Activated CD4-positive, alpha-beta T cell treated with anti-CD3 and anti-CD28 coated beads for 36 hours (primary cell): ENCODE results near the gene RELT. TPM values are rescaled to one million over a fixed set of nuclear protein-coding genes. Genes with fewer than 3 reads are reported as not detected.

Source experiments
- ATAC-seq: fragments of 200-7000 bp; cut with Tn5 transposase; one replicate; pipeline ENCODE4 v1.10.0; 2021; ENCODE audit warnings: mild to moderate bottlenecking, moderate library complexity
- CTCF ChIA-PET: fragments of 350-600 bp; sonication (Branson Sonifier 250); formaldehyde crosslinking; loops from one replicate; lab custom pipeline; 2021; ENCODE audit warnings: antibody characterized with exemption; lab: Charles Lee
- POLR2A ChIA-PET: fragments of 350-600 bp; sonication (Branson Sonifier 250); formaldehyde crosslinking; loops from one replicate; lab custom pipeline; 2021; ENCODE audit warnings: antibody characterized with exemption, inconsistent platforms; lab: Charles Lee
- DNase-seq: peaks from one replicate; pipeline ENCODE4 v3.0.0-alpha.2; 2020
- H3K27ac Mint-ChIP-seq: one replicate; pipeline ENCODE4 v1.8.0; 2021; ENCODE audit warnings: mixed read lengths
- H3K27me3 Mint-ChIP-seq: one replicate; pipeline ENCODE4 v1.8.0; 2021; ENCODE audit warnings: mixed read lengths
- H3K36me3 Mint-ChIP-seq: one replicate; pipeline ENCODE4 v1.8.0; 2021; ENCODE audit warnings: low read depth, mixed read lengths
- H3K4me1 Mint-ChIP-seq: one replicate; pipeline ENCODE4 v1.8.0; 2021; ENCODE audit warnings: mixed read lengths
- H3K4me3 Mint-ChIP-seq: one replicate; pipeline ENCODE4 v1.8.0; 2021; ENCODE audit warnings: mild to moderate bottlenecking, moderate library complexity, mixed read lengths
- H3K9me3 Mint-ChIP-seq: one replicate; pipeline ENCODE4 v1.8.0; 2021; ENCODE audit warnings: low read depth, mixed read lengths
- intact Hi-C, 2 experiments: fragments of 100-400 bp; cut with DNase I in 1 of 2; cut with micrococcal nuclease in 1 of 2; formaldehyde crosslinking; loops; one replicate each; pipeline versions ENCODE4 v1.14.2 to v1.15.1; 2022 to 2024; cut with DNase I, micrococcal nuclease
- total RNA-seq, 2 experiments: library from RNA; stranded (reverse); gene quantifications; one replicate each; pipeline ENCODE4 v1.2.3, GENCODE V29; 2021

The RELT gene
- total RNA-seq, 2 experiments from 2014 or later: 18.5 to 21.3 TPM

DNA sequence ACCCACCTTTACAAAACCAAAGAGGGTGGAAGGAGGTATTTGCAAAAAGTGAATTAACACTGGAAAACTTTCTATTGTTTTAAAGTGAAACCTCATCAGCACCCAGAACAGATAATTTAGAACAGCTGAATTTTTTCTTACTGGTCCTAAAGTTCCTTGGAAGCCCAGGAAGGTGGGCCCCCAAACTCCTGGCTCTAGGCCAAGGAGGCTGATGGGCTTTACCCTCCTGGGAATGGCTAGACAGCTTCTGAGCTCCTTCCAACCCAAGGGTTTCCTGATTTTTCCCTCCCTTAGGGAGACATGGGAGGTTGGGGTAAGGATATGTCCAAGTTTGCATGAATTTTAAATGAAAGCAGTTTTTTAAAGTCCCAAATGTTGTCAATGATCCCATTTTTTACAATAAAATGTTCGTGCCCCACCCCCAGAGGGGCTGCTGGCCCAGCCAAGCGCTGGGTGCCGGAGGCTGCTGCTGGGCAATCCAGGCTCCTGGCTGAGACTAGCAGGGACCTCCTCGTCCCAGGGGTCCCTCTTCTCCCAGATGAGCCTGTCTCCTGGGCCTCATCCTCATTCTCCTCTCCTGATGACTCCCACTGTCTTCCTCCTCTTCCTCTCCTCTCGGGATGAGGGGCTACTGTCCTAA is 28.4 kb downstream of the RELT start:
- ATAC-seq (no peak), DNase-seq (no peak)
- CTCF ChIA-PET: interaction anchor here (1.0 to 2.6 kb wide), 2 partner anchors 11 to 19 kb away, joined by 3 to 8 read pairs; no protein-coding TSS in a partner anchor
- Mint-ChIP-seq H3K4me3 (no peak overlapping the region), H3K36me3 (peaks cover 4% of the 10 kb centered on the region), H3K27me3 (no peaks in the 10 kb centered on the region), H3K4me1 (no peaks in the 10 kb centered on the region), H3K27ac (no peak overlapping the region), H3K9me3 (no peaks in the 10 kb centered on the region)
- intact Hi-C loops: loop anchor here (5.0 to 10.0 kb wide), 2 partner anchors 208 to 260 kb away; no protein-coding TSS in a partner anchor
- POLR2A ChIA-PET: no interaction called here

DNA sequence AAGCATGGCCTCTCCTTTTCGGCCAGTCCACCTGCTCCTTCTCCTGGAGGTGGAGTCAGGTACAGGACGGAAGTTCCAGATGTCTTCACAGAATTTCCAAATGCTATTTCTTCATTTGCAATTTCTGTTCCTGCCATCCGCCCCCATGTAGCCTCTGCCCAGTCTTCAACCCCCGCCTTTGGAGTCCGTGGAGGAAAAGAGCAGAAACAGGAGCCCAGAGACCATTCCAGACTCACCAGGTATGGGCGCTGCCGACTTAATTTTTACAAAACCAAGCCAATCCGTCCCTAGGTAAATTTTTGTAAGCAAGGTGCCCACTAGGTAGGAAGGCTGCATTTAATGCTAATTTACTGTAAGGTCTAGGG is 28.9 kb downstream of the RELT start:
- no peaks in the 10 kb centered on the region for H3K27me3 Mint-ChIP-seq
- POLR2A ChIA-PET: no interaction called here
- H3K4me1 Mint-ChIP-seq: no peaks in the 10 kb centered on the region
- CTCF ChIA-PET: interaction anchor here (2.6 kb wide), 1 partner anchor 12 kb away, joined by 8 read pairs; no protein-coding TSS in a partner anchor
- no peaks in the 10 kb centered on the region for H3K9me3 Mint-ChIP-seq
- no peak for DNase-seq
- no peak for ATAC-seq
- intact Hi-C loops: loop anchor here in 1 of 2 experiments (10.0 kb wide), 1 partner anchor 260 kb away; no protein-coding TSS in a partner anchor
- no peak overlapping the region for H3K4me3 Mint-ChIP-seq
- peaks cover 4% of the 10 kb centered on the region for H3K36me3 Mint-ChIP-seq
- no peak overlapping the region for H3K27ac Mint-ChIP-seq

DNA sequence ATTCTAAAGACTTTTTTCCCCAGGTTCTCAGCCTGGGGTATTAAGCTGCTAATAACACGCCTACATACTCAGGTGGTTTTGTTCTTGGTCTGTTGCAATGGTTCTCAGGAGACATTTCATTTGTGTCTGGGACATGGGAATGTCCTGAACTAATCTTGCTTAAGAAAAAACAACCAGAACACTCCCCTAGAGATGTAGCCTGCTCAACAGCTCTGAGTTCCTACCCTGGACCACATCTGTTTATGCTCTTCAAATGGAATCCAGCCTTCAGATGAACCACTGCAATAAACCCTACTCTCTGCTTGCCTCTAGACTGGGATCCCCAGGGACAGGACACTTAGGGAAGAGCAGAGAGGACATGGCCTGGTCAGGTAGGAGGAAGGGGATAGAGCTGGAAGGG is 29.9 kb downstream of the RELT start:
- POLR2A ChIA-PET: no interaction called here
- Mint-ChIP-seq H3K27me3 (no peaks in the 10 kb centered on the region), H3K4me1 (no peaks in the 10 kb centered on the region), H3K36me3 (peaks cover 4% of the 10 kb centered on the region), H3K9me3 (no peaks in the 10 kb centered on the region), H3K27ac (no peak overlapping the region), H3K4me3 (no peak overlapping the region)
- intact Hi-C loops: loop anchor here in 1 of 2 experiments (10.0 kb wide), 1 partner anchor 259 kb away; no protein-coding TSS in a partner anchor
- CTCF ChIA-PET: interaction anchor here (0.5 to 1.9 kb wide), 6 partner anchors 8 to 254 kb away, joined by 3 to 8 read pairs (median 4); no protein-coding TSS in a partner anchor
- ATAC-seq (no peak), DNase-seq (no peak)

DNA sequence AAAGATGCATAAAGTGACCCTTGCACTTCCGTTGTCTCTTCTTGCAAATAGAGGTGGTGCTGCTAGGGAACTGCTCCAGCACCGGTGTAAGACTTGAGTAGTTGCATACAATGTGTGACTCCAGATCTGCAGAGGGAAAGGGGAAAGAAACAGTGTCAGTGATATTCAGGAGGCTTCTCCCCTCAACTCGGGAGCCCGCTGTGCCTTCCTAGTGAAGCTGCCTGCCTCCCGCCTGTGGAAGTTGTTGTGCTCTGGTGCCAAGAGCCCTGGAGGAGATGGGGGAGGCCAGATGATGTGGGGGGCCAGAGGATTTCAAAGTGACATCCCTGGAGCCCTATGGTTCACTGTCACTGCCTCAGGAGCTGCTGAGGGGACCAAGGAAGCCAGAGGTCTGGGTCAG is 30.4 kb downstream of the RELT start:
- H3K9me3 Mint-ChIP-seq: no peaks in the 10 kb centered on the region
- no peak for ATAC-seq
- POLR2A ChIA-PET: no interaction called here
- no peaks in the 10 kb centered on the region for H3K4me1 Mint-ChIP-seq
- H3K27ac Mint-ChIP-seq: no peak overlapping the region
- no peaks in the 10 kb centered on the region for H3K27me3 Mint-ChIP-seq
- no peak for DNase-seq
- H3K4me3 Mint-ChIP-seq: no peak overlapping the region
- intact Hi-C loops: loop anchor here in 1 of 2 experiments (10.0 kb wide), 1 partner anchor 258 kb away; no protein-coding TSS in a partner anchor
- CTCF ChIA-PET: interaction anchor here (0.6 to 1.9 kb wide), 7 partner anchors 10 to 253 kb away, joined by 3 to 8 read pairs (median 3); no protein-coding TSS in a partner anchor
- H3K36me3 Mint-ChIP-seq: peaks cover 4% of the 10 kb centered on the region

DNA sequence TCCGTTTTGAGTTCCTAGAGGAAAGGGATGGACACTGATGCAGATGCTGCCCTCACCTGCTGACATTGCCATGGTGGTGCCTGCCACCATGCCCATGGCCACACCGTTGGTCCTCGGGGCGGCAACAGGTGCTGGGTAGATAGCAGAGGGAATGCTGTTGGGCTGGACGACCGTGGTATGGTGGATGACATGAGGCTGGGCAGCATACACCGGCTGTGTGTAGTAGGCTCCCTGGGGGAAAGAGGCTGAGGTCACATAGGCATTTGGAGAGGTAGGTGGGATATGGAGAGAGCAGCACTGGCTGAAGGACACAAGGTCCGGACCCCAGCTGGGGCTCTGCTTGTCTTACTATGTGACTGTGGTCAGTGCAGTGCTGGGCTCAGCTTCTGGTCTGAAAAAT is 33.2 kb downstream of the RELT start:
- ChIA-PET POLR2A (no interaction called here), CTCF (interaction anchor here (1.1 to 1.2 kb wide), 2 partner anchors 14 to 211 kb away, joined by 3 read pairs; no protein-coding TSS in a partner anchor)
- ATAC-seq: no peak

DNA sequence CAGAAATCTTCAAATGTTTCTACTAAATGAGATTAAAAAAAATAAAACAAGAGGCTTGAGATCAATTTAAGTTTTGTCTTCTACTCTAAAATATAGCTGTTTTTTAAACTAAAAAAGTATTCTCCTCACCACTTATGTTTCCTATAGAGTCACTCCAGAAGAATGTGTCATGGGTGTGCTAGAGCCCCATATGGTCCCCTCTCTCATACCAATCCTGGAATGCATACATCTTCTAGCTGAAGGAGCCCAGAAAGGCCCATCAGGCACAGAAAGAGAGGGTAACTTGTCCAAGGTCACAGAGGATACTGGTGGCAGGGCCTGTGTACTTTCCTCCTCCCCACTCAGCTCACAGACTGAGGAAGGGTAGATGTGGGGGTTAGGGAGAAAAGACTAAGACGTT is 34.4 kb downstream of the RELT start:
- peaks cover 4% of the 10 kb centered on the region for H3K4me1 Mint-ChIP-seq
- POLR2A ChIA-PET: no interaction called here
- intact Hi-C loops: no loop called here
- no peak for ATAC-seq
- no peak overlapping the region for H3K27ac Mint-ChIP-seq
- CTCF ChIA-PET: interaction anchor here (0.7 to 1.4 kb wide), 8 partner anchors 9 to 252 kb away, joined by 3 to 6 read pairs (median 4); no protein-coding TSS in a partner anchor
- H3K27me3 Mint-ChIP-seq: no peaks in the 10 kb centered on the region
- peaks cover 4% of the 10 kb centered on the region for H3K36me3 Mint-ChIP-seq
- DNase-seq: no peak
- no peak overlapping the region for H3K4me3 Mint-ChIP-seq
- H3K9me3 Mint-ChIP-seq: no peaks in the 10 kb centered on the region

More for the DNA sequence above, 33.2 kb downstream of the RELT start:
- Mint-ChIP-seq H3K36me3 (peaks cover 4% of the 10 kb centered on the region), H3K27me3 (no peaks in the 10 kb centered on the region), H3K27ac (no peak overlapping the region), H3K4me3 (no peak overlapping the region), H3K4me1 (no peaks in the 10 kb centered on the region), H3K9me3 (no peaks in the 10 kb centered on the region)
- intact Hi-C loops: loop anchor here in 1 of 2 experiments (10.0 kb wide), 1 partner anchor 255 kb away; no protein-coding TSS in a partner anchor
- DNase-seq: no peak

- H3K4me1 Mint-ChIP-seq: peaks cover 4% of the 10 kb centered on the region
- H3K4me3 Mint-ChIP-seq: no peak overlapping the region
- intact Hi-C loops: no loop called here
- peaks cover 4% of the 10 kb centered on the region for H3K36me3 Mint-ChIP-seq
- CTCF ChIA-PET: interaction anchor here (0.9 to 1.4 kb wide), 7 partner anchors 9 to 251 kb away, joined by 3 to 6 read pairs (median 4); no protein-coding TSS in a partner anchor
- POLR2A ChIA-PET: no interaction called here
- no peak for DNase-seq
- no peak for ATAC-seq
- no peaks in the 10 kb centered on the region for H3K9me3 Mint-ChIP-seq
- H3K27ac Mint-ChIP-seq: no peak overlapping the region
- no peaks in the 10 kb centered on the region for H3K27me3 Mint-ChIP-seq
These were observed 34.8 kb downstream of the RELT start for GRCh38 chr11:73411031-73411430.

DNA sequence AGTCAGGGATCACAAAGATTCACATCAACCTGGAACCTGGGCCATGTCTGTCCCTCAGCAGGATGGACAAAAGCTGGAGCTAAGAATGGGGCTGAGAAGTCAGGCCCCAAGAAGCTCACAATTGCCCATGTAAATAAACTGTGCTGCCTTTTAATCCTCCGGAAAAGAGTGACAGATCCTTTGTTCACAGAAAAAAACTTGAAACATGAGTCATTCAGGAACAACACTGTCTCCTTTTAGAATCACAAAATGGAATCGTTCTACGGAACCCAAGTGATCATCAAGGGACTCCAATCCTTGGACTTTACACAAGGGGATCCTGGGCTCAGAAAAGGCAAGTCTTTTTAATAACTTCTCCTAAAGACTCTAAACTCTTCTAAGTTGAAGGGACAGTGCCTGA is 36.1 kb downstream of the RELT start:
- intact Hi-C loops: no loop called here
- Mint-ChIP-seq H3K4me3 (no peak overlapping the region), H3K36me3 (peaks cover 4% of the 10 kb centered on the region), H3K9me3 (no peaks in the 10 kb centered on the region), H3K4me1 (peaks cover 4% of the 10 kb centered on the region), H3K27me3 (no peaks in the 10 kb centered on the region), H3K27ac (no peak overlapping the region)
- ChIA-PET CTCF (interaction anchor here (0.6 to 2.5 kb wide), 5 partner anchors 9 to 825 kb away, joined by 3 to 10 read pairs (median 3); no protein-coding TSS in a partner anchor), POLR2A (no interaction called here)
- DNase-seq (no peak), ATAC-seq (no peak)

DNA sequence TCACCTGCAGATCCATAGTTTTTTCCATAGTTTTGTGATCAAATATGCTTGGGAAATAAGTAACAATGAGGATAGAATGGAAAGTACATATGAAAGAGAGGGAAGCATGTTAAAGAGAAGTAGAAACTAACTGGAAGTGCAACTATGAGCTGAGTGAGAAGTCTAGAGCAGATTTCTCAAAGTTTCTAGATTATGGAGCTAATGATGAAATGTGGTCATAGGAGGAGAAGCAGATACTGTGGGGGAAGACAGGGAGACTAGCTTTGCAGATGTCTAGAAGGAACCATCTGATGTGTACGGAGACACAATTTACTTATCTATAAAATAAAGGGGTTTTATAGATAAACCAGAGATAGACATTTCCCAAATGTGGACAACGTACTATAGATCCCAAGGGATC is 37.1 kb downstream of the RELT start:
- CTCF ChIA-PET: interaction anchor here (0.6 to 2.5 kb wide), 6 partner anchors 10 to 247 kb away, joined by 3 to 10 read pairs (median 4); no protein-coding TSS in a partner anchor
- intact Hi-C loops: no loop called here
- H3K4me3 Mint-ChIP-seq: no peak overlapping the region
- peaks cover 4% of the 10 kb centered on the region for H3K4me1 Mint-ChIP-seq
- DNase-seq (no peak), ATAC-seq (no peak)
- H3K9me3 Mint-ChIP-seq: no peaks in the 10 kb centered on the region
- H3K27ac Mint-ChIP-seq: no peak overlapping the region
- peaks cover 10% of the 10 kb centered on the region for H3K36me3 Mint-ChIP-seq
- no peaks in the 10 kb centered on the region for H3K27me3 Mint-ChIP-seq
- POLR2A ChIA-PET: interaction anchor here (0.7 kb wide), 1 partner anchor 585 kb away, joined by 3 read pairs; no protein-coding TSS in a partner anchor

DNA sequence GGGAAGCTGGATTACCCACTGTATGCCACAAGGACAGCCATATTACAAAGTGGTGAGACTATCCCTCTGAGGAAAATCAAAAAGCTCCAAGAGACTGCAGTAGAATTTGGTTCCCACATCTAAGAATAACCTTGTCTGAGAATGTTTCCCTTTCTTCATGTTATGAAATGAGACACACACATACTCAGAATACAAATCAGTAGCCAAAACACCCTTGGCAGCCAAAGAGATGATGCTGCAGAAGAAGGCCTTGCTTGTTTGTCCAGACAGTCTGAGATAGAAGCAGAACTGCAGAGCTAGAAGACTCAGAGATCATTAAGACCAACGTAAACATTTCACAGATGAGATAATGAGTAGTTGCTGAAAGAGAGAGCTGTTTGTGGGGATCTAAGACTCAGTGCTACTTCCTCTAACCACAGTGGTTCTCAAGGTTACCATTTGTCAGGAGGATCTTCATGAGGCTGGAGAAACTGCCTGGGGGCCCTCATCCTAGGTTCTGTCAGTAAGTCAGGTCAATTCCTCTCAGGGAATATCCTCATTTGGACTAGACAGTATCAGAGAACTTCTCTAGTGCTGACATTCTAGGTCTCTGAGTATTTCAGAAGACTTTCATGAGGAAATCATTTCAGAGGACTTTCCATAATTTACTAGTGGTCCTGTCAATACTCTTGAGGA is 38.9 kb downstream of the RELT start:
- intact Hi-C loops: no loop called here
- no peak for DNase-seq
- CTCF ChIA-PET: interaction anchor here (0.6 to 1.7 kb wide), 8 partner anchors 8 to 232 kb away, joined by 3 to 4 read pairs (median 4); no protein-coding TSS in a partner anchor

More for the DNA sequence above, 38.9 kb downstream of the RELT start:
- Mint-ChIP-seq H3K9me3 (no peaks in the 10 kb centered on the region), H3K27me3 (no peaks in the 10 kb centered on the region), H3K4me3 (no peak overlapping the region), H3K36me3 (peaks cover 9% of the 10 kb centered on the region), H3K27ac (no peak overlapping the region), H3K4me1 (peaks cover 4% of the 10 kb centered on the region)
- ATAC-seq: peak; percentile 53
- POLR2A ChIA-PET: no interaction called here
